Measurements from ENCODE around the gene PEMT. TPM values are rescaled to one million over a fixed set of nuclear protein-coding genes. Genes with fewer than 3 reads are reported as not detected.

The PEMT gene
- total and polyA plus RNA-seq, 4 donors: 18.7 to 59.1 (median 34.4) TPM

GRCh38 chr17:17516941-17517720 is 74.4 kb downstream of the PEMT start:
- 90 to 96% methylated on average over 14 of the region's 14 CpGs for WGBS, 2 donors
- Histone ChIP-seq H3K9ac (ENCODE audit: insufficient read depth in 1 of 2, low read length in 2 of 2) (no peak overlapping the region), H3K9me3 (ENCODE audit: control insufficient read depth in 4 of 4, insufficient read depth in 3 of 4, low read length in 3 of 4) (no peaks in the 10 kb centered on the region), H3K36me3 (ENCODE audit: control insufficient read depth in 4 of 4, insufficient read depth in 4 of 4, low read length in 4 of 4) (peaks cover 0 to 6% (median 0%) of the 10 kb centered on the region in 4 donors), H3K27me3 (ENCODE audit: control insufficient read depth in 3 of 3, insufficient read depth in 3 of 3, low read length in 2 of 3) (no peaks in the 10 kb centered on the region), H3K27ac (ENCODE audit: low read depth in 1 of 2, low read length in 1 of 2) (no peak overlapping the region), H3K4me3 (no peak overlapping the region), H3K4me1 (ENCODE audit: control insufficient read depth in 5 of 5, insufficient read depth in 5 of 5, low read length in 5 of 5) (no peaks in the 10 kb centered on the region)
- DNase-seq: no peak
- TF ChIP-seq CTCF (IDR thresholded peaks at IDR 0.05; ENCODE audit: control extremely low read depth, extremely low read depth): no peak
- ATAC-seq (ENCODE audit: insufficient read depth, low FRiP score): no peak

- TF ChIP-seq CTCF (IDR thresholded peaks at IDR 0.05; ENCODE audit: control extremely low read depth, extremely low read depth): no peak
- no peak for DNase-seq
- no peak overlapping the region for H3K4me3 ChIP-seq
- no peaks in the 10 kb centered on the region for H3K4me1 ChIP-seq (ENCODE audit: control insufficient read depth in 5 of 5, insufficient read depth in 5 of 5, low read length in 5 of 5)
- no peak for ATAC-seq (ENCODE audit: insufficient read depth, low FRiP score)
- H3K36me3 ChIP-seq (ENCODE audit: control insufficient read depth in 4 of 4, insufficient read depth in 4 of 4, low read length in 4 of 4): peaks cover 0 to 6% (median 0%) of the 10 kb centered on the region in 4 donors
- no peak overlapping the region for H3K9ac ChIP-seq (ENCODE audit: insufficient read depth in 1 of 2, low read length in 2 of 2)
- WGBS, 2 donors: 87 to 91% methylated on average over 21 of the region's 21 CpGs
- no peaks in the 10 kb centered on the region for H3K9me3 ChIP-seq (ENCODE audit: control insufficient read depth in 4 of 4, insufficient read depth in 3 of 4, low read length in 3 of 4)
- no peak overlapping the region for H3K27ac ChIP-seq (ENCODE audit: low read depth in 1 of 2, low read length in 1 of 2)
- no peaks in the 10 kb centered on the region for H3K27me3 ChIP-seq (ENCODE audit: control insufficient read depth in 3 of 3, insufficient read depth in 3 of 3, low read length in 2 of 3)
Measured at GRCh38 chr17:17515934-17516930, 75.3 kb downstream of the PEMT start.

GRCh38 chr17:17514993-17515933 is 76.2 kb downstream of the PEMT start:
- no peaks in the 10 kb centered on the region for H3K4me1 ChIP-seq (ENCODE audit: control insufficient read depth in 5 of 5, insufficient read depth in 5 of 5, low read length in 5 of 5)
- H3K27ac ChIP-seq (ENCODE audit: low read depth in 1 of 2, low read length in 1 of 2): no peak overlapping the region
- H3K9me3 ChIP-seq (ENCODE audit: control insufficient read depth in 4 of 4, insufficient read depth in 3 of 4, low read length in 3 of 4): no peaks in the 10 kb centered on the region
- no peak for TF ChIP-seq CTCF (IDR thresholded peaks at IDR 0.05; ENCODE audit: control extremely low read depth, extremely low read depth)
- H3K4me3 ChIP-seq: no peak overlapping the region
- H3K36me3 ChIP-seq (ENCODE audit: control insufficient read depth in 4 of 4, insufficient read depth in 4 of 4, low read length in 4 of 4): peaks cover 0 to 2% (median 0%) of the 10 kb centered on the region in 4 donors
- no peaks in the 10 kb centered on the region for H3K27me3 ChIP-seq (ENCODE audit: control insufficient read depth in 3 of 3, insufficient read depth in 3 of 3, low read length in 2 of 3)
- no peak for DNase-seq
- WGBS, 2 donors: 90 to 91% methylated on average over 21 of the region's 21 CpGs
- no peak for ATAC-seq (ENCODE audit: insufficient read depth, low FRiP score)
- H3K9ac ChIP-seq (ENCODE audit: insufficient read depth in 1 of 2, low read length in 2 of 2): no peak overlapping the region

Data from lung (tissue), 12 donors.